ENCODE measurements around the gene SLC35F4. TPM values are rescaled to one million over a fixed set of nuclear protein-coding genes. Genes with fewer than 3 reads are reported as not detected.

The SLC35F4 gene
- total RNA-seq, 1 donor from 2014 or later: not detected

GRCh38 chr14:57611555-57612075 is 254.3 kb downstream of the SLC35F4 start:
- TF ChIP-seq CTCF (IDR thresholded peaks at IDR 0.05): no peak
- Histone ChIP-seq H3K4me3 (no peak overlapping the region), H3K4me1 (no peaks in the 10 kb centered on the region), H3K9me3 (no peaks in the 10 kb centered on the region), H3K27me3 (no peaks in the 10 kb centered on the region), H3K27ac (no peak overlapping the region), H3K36me3 (no peaks in the 10 kb centered on the region)
- no peak for DNase-seq (ENCODE audit: low spot score in 2 of 2)
- intact Hi-C loops (cut with DNase I): no loop called here

DNA sequence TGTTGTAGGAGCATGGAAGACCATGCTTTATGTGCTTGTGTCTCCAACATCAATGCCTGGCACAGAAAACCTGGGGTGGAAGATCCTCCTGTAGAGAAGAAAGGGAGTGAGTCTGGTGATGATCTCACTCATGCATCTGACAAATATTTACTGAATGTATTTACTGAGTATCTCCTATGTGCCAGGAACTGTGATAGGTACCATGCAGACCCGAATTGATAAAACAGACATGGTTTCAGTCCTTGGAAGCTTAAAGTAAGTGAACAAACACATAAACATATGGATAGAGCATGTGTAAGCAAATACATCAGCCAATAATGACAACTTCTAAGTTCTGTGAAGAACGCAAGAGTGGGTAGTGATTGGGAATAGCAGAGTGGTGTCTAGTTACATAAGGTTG is 255.3 kb downstream of the SLC35F4 start:
- no peaks in the 10 kb centered on the region for H3K4me1 ChIP-seq
- H3K27ac ChIP-seq: no peak overlapping the region
- no peaks in the 10 kb centered on the region for H3K36me3 ChIP-seq
- no peaks in the 10 kb centered on the region for H3K27me3 ChIP-seq
- H3K9me3 ChIP-seq: no peaks in the 10 kb centered on the region
- TF ChIP-seq CTCF (IDR thresholded peaks at IDR 0.05): no peak
- no peak overlapping the region for H3K4me3 ChIP-seq
- intact Hi-C loops (cut with DNase I): no loop called here
- DNase-seq (ENCODE audit: low spot score in 2 of 2): no peak

- Histone ChIP-seq H3K27me3 (no peaks in the 10 kb centered on the region), H3K27ac (no peak overlapping the region), H3K36me3 (no peaks in the 10 kb centered on the region), H3K4me3 (no peak overlapping the region), H3K9me3 (no peaks in the 10 kb centered on the region), H3K4me1 (no peaks in the 10 kb centered on the region)
- intact Hi-C loops (cut with DNase I): no loop called here
- DNase-seq (ENCODE audit: low spot score in 2 of 2): no peak
- TF ChIP-seq CTCF (IDR thresholded peaks at IDR 0.05): no peak
Measured at GRCh38 chr14:57609192-57610075, 256.5 kb downstream of the SLC35F4 start.

- DNase-seq (ENCODE audit: low spot score in 2 of 2): no peak
- H3K36me3 ChIP-seq: no peaks in the 10 kb centered on the region
- H3K27ac ChIP-seq: no peak overlapping the region
- H3K27me3 ChIP-seq: no peaks in the 10 kb centered on the region
- H3K4me1 ChIP-seq: no peaks in the 10 kb centered on the region
- TF ChIP-seq CTCF (IDR thresholded peaks at IDR 0.05): no peak
- no peak overlapping the region for H3K4me3 ChIP-seq
- no peaks in the 10 kb centered on the region for H3K9me3 ChIP-seq
- intact Hi-C loops (cut with DNase I): no loop called here
Measured at GRCh38 chr14:57607086-57607485, 258.8 kb downstream of the SLC35F4 start.

- Histone ChIP-seq H3K4me1 (no peaks in the 10 kb centered on the region), H3K27ac (no peak overlapping the region), H3K4me3 (no peak overlapping the region), H3K27me3 (no peaks in the 10 kb centered on the region), H3K36me3 (no peaks in the 10 kb centered on the region), H3K9me3 (peaks cover 0 to 4% of the 10 kb centered on the region in 2 donors)
- intact Hi-C loops (cut with DNase I): no loop called here
- TF ChIP-seq CTCF (IDR thresholded peaks at IDR 0.05): no peak
- DNase-seq (ENCODE audit: low spot score in 2 of 2): no peak
Measured at GRCh38 chr14:57583396-57583795, 282.5 kb downstream of the SLC35F4 start.

Measured in ascending aorta (tissue), 2 donors.